NT2/D1 (cell line): ENCODE measurements around the gene IFIT1.
"Not testable (repeated sequence)": the region's sequence is repeated elsewhere in the genome, so short reads cannot be mapped to it uniquely, and the experiment has no call there.

Source experiments
- DNase-seq: peaks from one replicate; pipeline ENCODE4 v3.0.0-alpha.2; 2011; ENCODE audit warnings: low read depth, low spot score
- H3K27me3 ChIP-seq: 2 replicates; pipeline ENCODE4 v1.6.0; 2011; ENCODE audit warnings: mild to moderate bottlenecking; ENCODE audit not compliant: insufficient read length, insufficient read depth
- H3K36me3 ChIP-seq: 2 replicates; pipeline ENCODE4 v1.6.1; 2011; ENCODE audit warnings: mild to moderate bottlenecking, low read length, mixed read lengths; ENCODE audit not compliant: insufficient read depth, insufficient read length
- H3K4me1 ChIP-seq: 2 replicates; pipeline ENCODE4 v1.5.1; 2011; ENCODE audit not compliant: insufficient read depth, insufficient read length
- H3K4me3 ChIP-seq: 2 replicates; pipeline ENCODE4 v1.5.1; 2011; ENCODE audit warnings: low read depth; ENCODE audit not compliant: insufficient read length
- H3K9ac ChIP-seq: 2 replicates; pipeline ENCODE4 v1.6.0; 2011; ENCODE audit warnings: low read depth; ENCODE audit not compliant: insufficient read length
- H3K9me3 ChIP-seq: 2 replicates; pipeline ENCODE4 v1.5.1; 2011; ENCODE audit warnings: mild to moderate bottlenecking, low read length; ENCODE audit not compliant: insufficient read depth
- SUZ12 ChIP-seq: IDR thresholded peaks from 2 replicates; pipeline ENCODE4 v1.6.1; 2011; ENCODE audit not compliant: insufficient read length, insufficient read depth; ENCODE audit errors: extremely low read depth
- YY1 ChIP-seq: IDR thresholded peaks from 2 replicates; pipeline ENCODE4 v1.6.1; 2011; ENCODE audit not compliant: insufficient read length, insufficient read depth
- ZNF274 ChIP-seq: IDR thresholded peaks from 2 replicates; pipeline ENCODE4 v1.6.1; 2011; ENCODE audit warnings: mild to moderate bottlenecking, low read depth, low read length

The IFIT1 gene

DNA sequence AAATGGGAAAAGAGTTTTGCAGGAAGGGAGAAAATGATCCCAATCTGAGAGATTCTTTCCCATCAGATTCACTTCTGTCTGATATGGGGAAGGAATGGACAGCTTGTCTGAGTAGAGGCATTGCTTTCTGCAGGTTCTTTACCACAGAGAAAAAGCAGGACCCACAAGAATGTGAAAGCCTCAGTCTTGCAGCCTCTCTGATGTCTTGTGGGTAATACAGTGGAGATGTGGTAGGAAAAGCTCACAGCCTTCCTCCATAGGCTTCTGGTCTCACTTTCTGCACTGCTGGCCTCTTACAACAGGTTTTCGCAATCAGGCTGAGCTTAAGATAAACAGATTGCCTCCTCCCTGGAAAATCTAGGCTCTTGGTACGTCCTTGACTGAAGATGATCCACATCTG, 551 bp downstream of the IFIT1 start:
- H3K36me3 ChIP-seq: no peaks in the 10 kb centered on the region
- TF ChIP-seq SUZ12 (no peak), YY1 (no peak)
- H3K9ac ChIP-seq: no peak overlapping the region
- H3K4me1 ChIP-seq: no peaks in the 10 kb centered on the region
- no peak overlapping the region for H3K4me3 ChIP-seq
- H3K27me3 ChIP-seq: no peaks in the 10 kb centered on the region
- H3K9me3 ChIP-seq: no peaks in the 10 kb centered on the region
- DNase-seq: no peak

GRCh38 chr10:89393898-89394297, 1.5 kb downstream of the IFIT1 start:
- TF ChIP-seq YY1: no peak
- TF ChIP-seq ZNF274: no peak
- no peak for TF ChIP-seq SUZ12
- Histone ChIP-seq H3K4me3 (no peak overlapping the region), H3K4me1 (no peaks in the 10 kb centered on the region), H3K9ac (no peak overlapping the region), H3K36me3 (no peaks in the 10 kb centered on the region), H3K9me3 (no peaks in the 10 kb centered on the region), H3K27me3 (no peaks in the 10 kb centered on the region)
- DNase-seq: no peak

- Histone ChIP-seq H3K9ac (no peak overlapping the region), H3K36me3 (no peaks in the 10 kb centered on the region), H3K4me3 (no peak overlapping the region), H3K9me3 (no peaks in the 10 kb centered on the region), H3K4me1 (no peaks in the 10 kb centered on the region), H3K27me3 (no peaks in the 10 kb centered on the region)
- no peak for DNase-seq
- no peak for TF ChIP-seq SUZ12
Observed at GRCh38 chr10:89395141-89395540, 2.7 kb downstream of the IFIT1 start.

DNA sequence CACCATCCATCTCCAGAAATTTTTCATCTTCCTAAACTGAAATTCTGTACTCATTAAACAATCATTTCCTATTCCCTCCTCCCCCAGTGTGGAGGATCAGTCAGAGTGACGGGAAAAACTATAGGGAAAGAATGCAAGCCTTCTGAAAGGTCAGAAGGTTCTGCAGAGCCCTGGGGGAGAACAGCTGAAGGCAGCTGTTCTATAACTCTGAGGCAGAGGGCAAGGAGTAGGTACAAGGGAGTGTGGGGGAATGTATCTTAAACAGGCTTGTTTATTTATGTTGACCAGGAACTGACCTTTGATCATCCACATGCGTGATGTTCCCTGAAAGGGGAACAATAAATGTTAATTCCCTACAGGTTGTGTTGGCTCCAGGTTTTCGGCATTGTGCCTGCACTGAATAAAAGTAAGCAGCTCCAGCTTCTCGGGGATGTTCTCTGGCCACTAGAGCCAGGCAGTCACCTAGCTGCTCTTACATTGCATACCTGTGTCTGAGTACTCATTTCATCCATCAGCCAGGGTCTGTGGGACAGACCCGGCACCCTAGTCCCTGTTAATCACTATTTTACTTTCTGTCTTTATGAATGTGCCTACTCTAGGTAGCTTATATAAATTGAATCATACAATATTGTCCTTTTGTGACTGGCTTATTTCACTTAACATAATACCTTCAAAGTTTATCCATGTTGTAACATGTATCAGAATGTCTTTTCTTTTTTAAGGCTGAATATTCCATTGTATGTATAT, 5.8 kb downstream of the IFIT1 start:
- H3K4me3 ChIP-seq: no peak overlapping the region
- H3K9ac ChIP-seq: no peak overlapping the region
- no peaks in the 10 kb centered on the region for H3K27me3 ChIP-seq
- H3K9me3 ChIP-seq: no peaks in the 10 kb centered on the region
- H3K4me1 ChIP-seq: no peaks in the 10 kb centered on the region
- DNase-seq: no peak
- H3K36me3 ChIP-seq: no peaks in the 10 kb centered on the region
- TF ChIP-seq SUZ12 (no peak), YY1 (no peak), ZNF274 (no peak)

GRCh38 chr10:89399956-89400355, 7.5 kb downstream of the IFIT1 start:
- Histone ChIP-seq H3K9ac (no peak overlapping the region), H3K4me3 (no peak overlapping the region)
- no peak for DNase-seq

GRCh38 chr10:89403043-89403442, 10.6 kb downstream of the IFIT1 start:
- TF ChIP-seq ZNF274: no peak
- no peak for TF ChIP-seq YY1
- TF ChIP-seq SUZ12: no peak
- H3K36me3 ChIP-seq: no peaks in the 10 kb centered on the region
- H3K4me3 ChIP-seq: no peak overlapping the region
- no peaks in the 10 kb centered on the region for H3K9me3 ChIP-seq
- H3K4me1 ChIP-seq: no peaks in the 10 kb centered on the region
- no peak for DNase-seq
- no peaks in the 10 kb centered on the region for H3K27me3 ChIP-seq
- no peak overlapping the region for H3K9ac ChIP-seq

More at GRCh38 chr10:89399956-89400355, 7.5 kb downstream of the IFIT1 start:
- Histone ChIP-seq H3K9me3 (no peaks in the 10 kb centered on the region), H3K4me1 (no peaks in the 10 kb centered on the region), H3K36me3 (no peaks in the 10 kb centered on the region), H3K27me3 (no peaks in the 10 kb centered on the region)
- TF ChIP-seq YY1 (no peak), ZNF274 (no peak), SUZ12 (no peak)

GRCh38 chr10:89404104-89405047, 12.0 kb downstream of the IFIT1 start:
- Histone ChIP-seq H3K27me3 (no peaks in the 10 kb centered on the region), H3K4me3 (no peak overlapping the region), H3K9ac (no peak overlapping the region), H3K4me1 (no peaks in the 10 kb centered on the region), H3K9me3 (no peaks in the 10 kb centered on the region), H3K36me3 (no peaks in the 10 kb centered on the region)
- no peak for DNase-seq
- TF ChIP-seq ZNF274: no peak
- TF ChIP-seq YY1: no peak
- TF ChIP-seq SUZ12: no peak

- H3K4me3 ChIP-seq, H3K9me3 ChIP-seq, H3K36me3 ChIP-seq, H3K9ac ChIP-seq, DNase-seq, H3K27me3 ChIP-seq, H3K4me1 ChIP-seq: not testable (repeated sequence)
Observed at GRCh38 chr10:89406178-89406577, 13.8 kb downstream of the IFIT1 start.

- H3K4me3 ChIP-seq, H3K9ac ChIP-seq, H3K36me3 ChIP-seq, H3K4me1 ChIP-seq, H3K9me3 ChIP-seq, H3K27me3 ChIP-seq, DNase-seq: not testable (repeated sequence)
Observed at GRCh38 chr10:89407792-89408191, 15.4 kb downstream of the IFIT1 start.

DNA sequence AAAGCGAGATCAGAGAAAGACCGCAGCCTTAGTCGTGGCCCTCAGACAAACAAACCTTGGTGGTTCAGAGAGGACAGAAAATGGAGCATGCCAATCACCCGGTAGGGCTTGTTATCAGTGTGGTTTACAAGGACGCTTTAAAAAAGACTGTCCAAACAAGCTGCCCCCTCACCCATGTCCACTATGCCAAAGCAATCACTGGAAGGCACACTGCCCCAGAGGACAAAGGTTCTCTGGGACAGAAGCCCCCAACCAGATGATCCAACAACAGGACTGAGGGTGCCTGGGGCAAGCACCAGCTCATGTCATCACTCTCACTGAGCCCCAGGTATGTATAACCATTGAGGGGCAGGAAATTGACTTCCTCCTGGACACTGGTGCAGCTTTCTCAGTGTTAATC, 16.9 kb downstream of the IFIT1 start:
- not testable (repeated sequence) for H3K4me3 ChIP-seq, H3K9me3 ChIP-seq, H3K27me3 ChIP-seq, DNase-seq, H3K9ac ChIP-seq, H3K36me3 ChIP-seq, H3K4me1 ChIP-seq
